OCI-LY3 (cell line): ENCODE measurements around the gene TEX22.

Experiments
- H2AFZ ChIP-seq: fragments of 200-600, 300-600 bp; shearing (Covaris generic); 2 replicates; pipeline ENCODE4 v1.6.0; 2014; ENCODE audit warnings: antibody characterized with exemption, low read depth, low read length
- H3K27ac ChIP-seq: fragments of 200-600, 300-600 bp; sonication (generic); 2 replicates; pipeline ENCODE4 v1.5.1; 2014; ENCODE audit warnings: mild to moderate bottlenecking, low read length, moderate library complexity, mixed read lengths
- H3K27me3 ChIP-seq: fragments of 200-600, 300-600 bp; sonication (generic); 2 replicates; pipeline ENCODE4 v1.6.1; 2014; ENCODE audit warnings: low read depth, low read length, mixed read lengths
- H3K36me3 ChIP-seq: fragments of 200-600, 300-600 bp; sonication (generic); replicated peaks from 2 replicates; pipeline ENCODE3; 2014; ENCODE audit warnings: low read depth, low read length, mixed read lengths
- H3K4me1 ChIP-seq: fragments of 300-600, 200-600 bp; sonication (generic); 2 replicates; pipeline ENCODE4 v1.6.1; 2014; ENCODE audit warnings: low read length, mixed read lengths
- H3K4me2 ChIP-seq: fragments of 200-600, 300-600 bp; sonication (generic); 2 replicates; pipeline ENCODE4 v1.6.1; 2014; ENCODE audit warnings: low read length, mixed read lengths
- H3K4me3 ChIP-seq: fragments of 300-600, 200-600 bp; sonication (generic); 2 replicates; pipeline ENCODE4 v1.5.1; 2014; ENCODE audit warnings: antibody characterized with exemption, mild to moderate bottlenecking, low read length, moderate library complexity
- H3K79me2 ChIP-seq: fragments of 300-600, 200-600 bp; shearing (Covaris generic); 2 replicates; pipeline ENCODE4 v1.6.1; 2014; ENCODE audit warnings: mild to moderate bottlenecking, low read length, mixed read lengths
- H3K9ac ChIP-seq: fragments of 300-600, 200-600 bp; shearing (Covaris generic); 2 replicates; pipeline ENCODE4 v1.6.0; 2014; ENCODE audit warnings: mild to moderate bottlenecking, low read length, moderate library complexity
- H3K9me3 ChIP-seq: fragments of 200-600, 300-600 bp; shearing (Covaris generic); 2 replicates; pipeline ENCODE4 v1.6.1; 2014; ENCODE audit warnings: low read length, mixed read lengths; ENCODE audit not compliant: insufficient read depth
- H4K20me1 ChIP-seq: fragments of 200-600, 300-600 bp; sonication (generic); 2 replicates; pipeline ENCODE4 v1.6.1; 2016; ENCODE audit warnings: low read length, mixed read lengths; ENCODE audit not compliant: insufficient read depth
- EZH2phosphoT487 ChIP-seq: fragments of 200-600 bp; shearing (Covaris generic); IDR thresholded peaks from 2 replicates; pipeline ENCODE4 v1.6.1; 2018; ENCODE audit warnings: antibody characterized with exemption, mixed run types, low read depth
- TF ChIP-seq, protein P1 (sequence below): fragments of 200-600, 300-600 bp; sonication (generic); IDR thresholded peaks from 2 replicates; pipeline ENCODE4 v1.5.1; 2014; ENCODE audit warnings: antibody characterized with exemption, low read length, low read depth

TEX22 gene

DNA sequence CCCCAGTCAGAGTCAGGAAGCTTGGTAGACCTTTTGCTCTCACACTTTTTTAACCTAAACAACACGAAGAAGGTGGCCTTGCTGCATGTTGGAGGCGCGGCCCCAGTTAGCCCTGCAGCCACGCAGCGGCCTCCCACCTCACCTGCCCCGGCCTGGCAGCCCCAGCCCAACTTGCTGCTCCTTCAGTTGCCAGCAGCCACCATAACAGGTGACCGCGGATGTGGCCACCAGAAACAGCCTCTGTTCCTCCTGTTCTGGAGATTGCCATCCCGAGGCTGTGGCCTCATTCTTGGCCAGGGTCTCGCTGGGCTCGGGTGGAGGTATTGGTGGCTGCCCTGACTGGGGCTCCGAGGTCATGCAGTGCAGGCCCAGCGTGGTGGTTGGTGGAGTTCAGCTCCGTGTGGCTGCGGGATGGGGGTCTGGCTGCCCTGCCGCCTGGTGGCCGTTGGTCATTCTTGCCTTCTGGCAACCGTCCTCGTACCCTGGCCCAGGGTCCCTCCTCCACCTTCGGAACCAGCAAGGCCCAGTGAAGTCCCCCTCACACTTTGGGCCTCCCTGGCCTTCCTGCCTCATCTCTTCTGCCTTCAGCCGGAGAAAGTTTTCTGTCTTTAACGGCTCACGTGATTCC is 20.7 kb upstream of the TEX22 start:
- H2AFZ ChIP-seq, result no peak overlapping the region
- H3K27me3 ChIP-seq, result no peaks in the 10 kb centered on the region
- no peak overlapping the region for H3K27ac ChIP-seq
- H3K36me3 ChIP-seq, result no peaks in the 10 kb centered on the region
- no peaks in the 10 kb centered on the region for H4K20me1 ChIP-seq
- H3K4me3 ChIP-seq, result no peak overlapping the region
- no peaks in the 10 kb centered on the region for H3K79me2 ChIP-seq
- no peak overlapping the region for H3K9ac ChIP-seq
- no peaks in the 10 kb centered on the region for H3K9me3 ChIP-seq
- H3K4me2 ChIP-seq, result no peak overlapping the region
- no peak for TF ChIP-seq EZH2phosphoT487
- TF ChIP-seq, protein P1, sequence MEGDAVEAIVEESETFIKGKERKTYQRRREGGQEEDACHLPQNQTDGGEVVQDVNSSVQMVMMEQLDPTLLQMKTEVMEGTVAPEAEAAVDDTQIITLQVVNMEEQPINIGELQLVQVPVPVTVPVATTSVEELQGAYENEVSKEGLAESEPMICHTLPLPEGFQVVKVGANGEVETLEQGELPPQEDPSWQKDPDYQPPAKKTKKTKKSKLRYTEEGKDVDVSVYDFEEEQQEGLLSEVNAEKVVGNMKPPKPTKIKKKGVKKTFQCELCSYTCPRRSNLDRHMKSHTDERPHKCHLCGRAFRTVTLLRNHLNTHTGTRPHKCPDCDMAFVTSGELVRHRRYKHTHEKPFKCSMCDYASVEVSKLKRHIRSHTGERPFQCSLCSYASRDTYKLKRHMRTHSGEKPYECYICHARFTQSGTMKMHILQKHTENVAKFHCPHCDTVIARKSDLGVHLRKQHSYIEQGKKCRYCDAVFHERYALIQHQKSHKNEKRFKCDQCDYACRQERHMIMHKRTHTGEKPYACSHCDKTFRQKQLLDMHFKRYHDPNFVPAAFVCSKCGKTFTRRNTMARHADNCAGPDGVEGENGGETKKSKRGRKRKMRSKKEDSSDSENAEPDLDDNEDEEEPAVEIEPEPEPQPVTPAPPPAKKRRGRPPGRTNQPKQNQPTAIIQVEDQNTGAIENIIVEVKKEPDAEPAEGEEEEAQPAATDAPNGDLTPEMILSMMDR, result no peak
- H3K4me1 ChIP-seq, result peaks cover 5% of the 10 kb centered on the region; the same call in 1 of the 2 replicates

DNA sequence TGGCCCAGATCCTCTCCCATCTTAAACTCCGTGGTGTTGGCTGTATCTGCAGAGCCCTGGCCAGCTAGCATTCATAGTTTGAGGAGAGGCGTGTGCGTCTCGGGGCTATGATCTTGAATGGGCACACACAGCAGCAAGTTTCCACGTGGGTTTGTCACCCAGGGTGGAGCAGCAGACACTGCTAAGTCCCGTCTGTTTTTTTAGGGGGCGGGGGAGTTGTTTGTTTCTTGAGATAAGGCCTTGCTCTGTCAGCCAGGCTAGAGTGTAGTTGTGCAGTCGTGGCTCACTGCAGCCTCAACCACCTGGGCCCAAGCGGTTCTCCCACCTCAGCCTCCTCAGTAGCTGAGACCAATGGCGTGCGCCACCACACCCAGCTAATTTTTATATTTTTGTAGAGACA is 20.1 kb upstream of the TEX22 start:
- H3K9ac ChIP-seq, result no peak overlapping the region
- peaks cover 5% of the 10 kb centered on the region; the same call in 1 of the 2 replicates for H3K4me1 ChIP-seq
- no peak overlapping the region for H3K4me2 ChIP-seq

GRCh38 chr14:105378873-105379685 is 19.3 kb upstream of the TEX22 start:
- H4K20me1 ChIP-seq, result no peaks in the 10 kb centered on the region
- no peak overlapping the region for H2AFZ ChIP-seq
- no peaks in the 10 kb centered on the region for H3K79me2 ChIP-seq
- H3K4me2 ChIP-seq, result no peak overlapping the region
- H3K9me3 ChIP-seq, result no peaks in the 10 kb centered on the region
- no peak overlapping the region for H3K9ac ChIP-seq
- H3K4me3 ChIP-seq, result no peak overlapping the region
- no peak overlapping the region for H3K27ac ChIP-seq
- TF ChIP-seq EZH2phosphoT487, result no peak
- TF ChIP-seq, protein P1, result no peak
- no peaks in the 10 kb centered on the region for H3K36me3 ChIP-seq
- H3K4me1 ChIP-seq, result peaks cover 5% of the 10 kb centered on the region; the same call in 1 of the 2 replicates
- H3K27me3 ChIP-seq, result no peaks in the 10 kb centered on the region

More for the DNA sequence above, 20.1 kb upstream of the TEX22 start:
- no peak overlapping the region for H3K27ac ChIP-seq
- H2AFZ ChIP-seq, result no peak overlapping the region
- no peaks in the 10 kb centered on the region for H3K27me3 ChIP-seq
- H3K79me2 ChIP-seq, result no peaks in the 10 kb centered on the region
- H4K20me1 ChIP-seq, result no peaks in the 10 kb centered on the region
- H3K9me3 ChIP-seq, result no peaks in the 10 kb centered on the region
- H3K36me3 ChIP-seq, result no peaks in the 10 kb centered on the region
- no peak overlapping the region for H3K4me3 ChIP-seq
- no peak for TF ChIP-seq EZH2phosphoT487
- TF ChIP-seq, protein P1, result no peak

DNA sequence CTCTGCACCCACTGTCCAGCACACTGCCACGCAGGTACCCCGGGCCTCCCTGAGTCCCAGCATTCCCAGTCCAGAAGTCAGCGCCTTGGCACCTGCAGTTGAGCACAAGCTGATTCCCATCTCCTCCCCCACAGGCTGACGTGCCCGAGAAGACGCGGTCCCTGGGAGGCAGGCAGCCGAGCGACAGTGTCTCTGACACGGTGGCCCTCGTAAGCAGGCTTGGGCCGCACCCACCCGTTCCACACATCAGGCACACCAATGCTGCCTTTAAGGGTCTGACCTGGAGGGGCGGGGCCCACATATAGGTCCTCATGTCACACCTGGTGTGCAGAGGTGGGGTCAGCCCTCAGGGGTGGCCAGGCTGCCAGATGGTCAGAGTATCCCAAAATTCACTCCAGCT is 18.4 kb upstream of the TEX22 start:
- Histone ChIP-seq H4K20me1 (no peaks in the 10 kb centered on the region), H3K4me1 (peaks cover 5% of the 10 kb centered on the region; the same call in 1 of the 2 replicates)
- TF ChIP-seq EZH2phosphoT487, result no peak
- TF ChIP-seq, protein P1, result no peak

More for the DNA sequence above, 18.4 kb upstream of the TEX22 start:
- Histone ChIP-seq H3K4me2 (no peak overlapping the region), H3K27ac (no peak overlapping the region), H3K4me3 (no peak overlapping the region), H3K27me3 (no peaks in the 10 kb centered on the region), H3K36me3 (no peaks in the 10 kb centered on the region), H3K9ac (no peak overlapping the region), H2AFZ (no peak overlapping the region), H3K79me2 (no peaks in the 10 kb centered on the region), H3K9me3 (no peaks in the 10 kb centered on the region)
